HepG2 (cell line): ENCODE data around the gene HOXA4. TPM values are rescaled to one million over a fixed set of nuclear protein-coding genes. Genes with fewer than 3 reads are reported as not detected.

Experiments used
- DMTF1 ChIP-seq: sonication (generic); formaldehyde crosslinking; IDR thresholded peaks from 2 replicates; pipeline ENCODE4 v1.4.0; 2020; ENCODE audit warnings: mild to moderate bottlenecking, missing genetic modification reagents
- FOXC1 ChIP-seq: sonication (generic); formaldehyde crosslinking; IDR thresholded peaks from 2 replicates; pipeline ENCODE4 v1.8.0; 2022; ENCODE audit warnings: mild to moderate bottlenecking, missing genetic modification reagents, borderline replicate concordance
- HCFC1 ChIP-seq: fragments of 150-350 bp; IDR thresholded peaks from 2 replicates; pipeline ENCODE4 v1.6.1; 2014; ENCODE audit warnings: low read depth, low read length
- KMT2A ChIP-seq: sonication (generic); formaldehyde crosslinking; IDR thresholded peaks from 2 replicates; pipeline ENCODE4 v1.4.0; 2020; ENCODE audit warnings: missing genetic modification reagents
- PATZ1 ChIP-seq: sonication (generic); formaldehyde crosslinking; IDR thresholded peaks from 2 replicates; pipeline ENCODE4 v1.4.0; 2020; ENCODE audit warnings: missing genetic modification reagents
- PPARG ChIP-seq: conservative IDR thresholded peaks from 2 replicates; pipeline ENCODE4 v1.6.1; 2016; ENCODE audit warnings: missing biosample characterization, missing genetic modification reagents
- RELA ChIP-seq: sonication (generic); formaldehyde crosslinking; IDR thresholded peaks from 2 replicates; pipeline ENCODE4 v1.4.0; 2020; ENCODE audit warnings: missing genetic modification reagents
- SPEN ChIP-seq: sonication (generic); formaldehyde crosslinking; IDR thresholded peaks from 2 replicates; pipeline ENCODE4 v1.5.1; 2020; ENCODE audit warnings: low read depth, mild to moderate bottlenecking, missing genetic modification reagents
- ZNF274 ChIP-seq: sonication (generic); formaldehyde crosslinking; IDR thresholded peaks from 2 replicates; pipeline ENCODE4 v1.5.1; 2020; ENCODE audit warnings: mild to moderate bottlenecking, missing genetic modification reagents
- ZNF550 ChIP-seq: sonication (generic); formaldehyde crosslinking; IDR thresholded peaks from 2 replicates; pipeline ENCODE4 v1.4.0; 2020; ENCODE audit warnings: mild to moderate bottlenecking, missing genetic modification reagents, borderline replicate concordance
- polyA plus RNA-seq, 8 experiments: library from polyadenylated mRNA; depleted of rRNA in 3 of 8; stranded (reverse) in 7 of 8; unstranded in 1 of 8; fragments of >200 nt; fragmentation: Illumina TruSeq in 4 of 8; extraction: Trizol in 4 of 8; gene quantifications; 2 replicates each; pipeline versions ENCODE4 v1.2.1 to v1.2.3, GENCODE V29; 2011 to 2016; ENCODE audit warnings: low read depth in 4 of 8, missing spikeins in 1 of 8, mixed read lengths in 1 of 8; ENCODE audit not compliant: insufficient read depth in 1 of 8
- total RNA-seq, 5 experiments: library from RNA; depleted of rRNA; stranded (reverse); fragments of >200 nt; fragmentation: Illumina TruSeq; extraction: Trizol; gene quantifications; 2 replicates each; pipeline ENCODE4 v1.2.3, GENCODE V29; 2016; ENCODE audit warnings: low read depth in 1 of 5
- TF ChIP-seq, protein P1 (sequence below): sonication (generic); formaldehyde crosslinking; IDR thresholded peaks from 2 replicates; pipeline ENCODE4 v1.4.0; 2020; ENCODE audit warnings: missing genetic modification reagents
- TF ChIP-seq, protein P2 (sequence below): sonication (generic); formaldehyde crosslinking; IDR thresholded peaks from 2 replicates; pipeline ENCODE4 v1.4.0; 2020; ENCODE audit warnings: missing genetic modification reagents, mild to moderate bottlenecking, borderline replicate concordance

The HOXA4 gene
- total and polyA plus RNA-seq, 2 of the 13 experiments (the other 11 are each of a cell fraction or from before 2014, with no cell fraction given), result 2.4 to 5.4 TPM

DNA sequence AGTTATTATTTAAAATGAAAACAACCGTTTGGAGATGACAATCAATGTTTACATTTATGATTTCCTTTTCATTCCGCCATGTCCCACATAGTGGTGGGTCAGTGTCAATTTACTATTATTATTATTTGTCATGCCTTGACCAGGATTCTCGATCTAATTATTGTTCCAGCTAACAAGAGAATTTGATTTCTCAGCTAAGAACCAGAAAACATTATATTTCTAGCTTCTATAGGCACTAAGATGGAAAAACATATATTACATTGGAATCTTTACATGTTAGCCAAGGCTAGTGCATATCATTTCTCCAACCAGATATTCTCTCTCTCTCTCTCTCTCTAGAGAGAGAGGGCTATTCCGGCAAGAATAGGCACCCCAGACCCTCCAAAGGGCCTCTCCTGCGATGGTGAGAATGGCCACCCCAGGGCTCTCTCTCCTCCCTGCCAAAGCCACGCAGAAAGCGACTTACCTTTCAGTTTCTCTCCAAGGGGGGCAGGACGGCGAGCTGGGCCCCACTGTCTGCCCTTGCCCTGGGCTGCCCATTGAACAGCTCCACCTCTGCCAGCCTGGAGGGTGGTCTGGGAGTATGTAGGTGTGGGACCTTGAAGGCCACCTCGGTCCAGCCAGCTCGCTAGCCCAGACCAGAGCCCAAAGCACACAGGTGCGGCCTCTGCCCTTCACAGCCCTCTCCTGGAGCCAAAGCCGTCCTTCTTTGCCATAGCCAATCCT lies 19.4 kb upstream of the HOXA4 start (continued):
- TF ChIP-seq, protein P1, sequence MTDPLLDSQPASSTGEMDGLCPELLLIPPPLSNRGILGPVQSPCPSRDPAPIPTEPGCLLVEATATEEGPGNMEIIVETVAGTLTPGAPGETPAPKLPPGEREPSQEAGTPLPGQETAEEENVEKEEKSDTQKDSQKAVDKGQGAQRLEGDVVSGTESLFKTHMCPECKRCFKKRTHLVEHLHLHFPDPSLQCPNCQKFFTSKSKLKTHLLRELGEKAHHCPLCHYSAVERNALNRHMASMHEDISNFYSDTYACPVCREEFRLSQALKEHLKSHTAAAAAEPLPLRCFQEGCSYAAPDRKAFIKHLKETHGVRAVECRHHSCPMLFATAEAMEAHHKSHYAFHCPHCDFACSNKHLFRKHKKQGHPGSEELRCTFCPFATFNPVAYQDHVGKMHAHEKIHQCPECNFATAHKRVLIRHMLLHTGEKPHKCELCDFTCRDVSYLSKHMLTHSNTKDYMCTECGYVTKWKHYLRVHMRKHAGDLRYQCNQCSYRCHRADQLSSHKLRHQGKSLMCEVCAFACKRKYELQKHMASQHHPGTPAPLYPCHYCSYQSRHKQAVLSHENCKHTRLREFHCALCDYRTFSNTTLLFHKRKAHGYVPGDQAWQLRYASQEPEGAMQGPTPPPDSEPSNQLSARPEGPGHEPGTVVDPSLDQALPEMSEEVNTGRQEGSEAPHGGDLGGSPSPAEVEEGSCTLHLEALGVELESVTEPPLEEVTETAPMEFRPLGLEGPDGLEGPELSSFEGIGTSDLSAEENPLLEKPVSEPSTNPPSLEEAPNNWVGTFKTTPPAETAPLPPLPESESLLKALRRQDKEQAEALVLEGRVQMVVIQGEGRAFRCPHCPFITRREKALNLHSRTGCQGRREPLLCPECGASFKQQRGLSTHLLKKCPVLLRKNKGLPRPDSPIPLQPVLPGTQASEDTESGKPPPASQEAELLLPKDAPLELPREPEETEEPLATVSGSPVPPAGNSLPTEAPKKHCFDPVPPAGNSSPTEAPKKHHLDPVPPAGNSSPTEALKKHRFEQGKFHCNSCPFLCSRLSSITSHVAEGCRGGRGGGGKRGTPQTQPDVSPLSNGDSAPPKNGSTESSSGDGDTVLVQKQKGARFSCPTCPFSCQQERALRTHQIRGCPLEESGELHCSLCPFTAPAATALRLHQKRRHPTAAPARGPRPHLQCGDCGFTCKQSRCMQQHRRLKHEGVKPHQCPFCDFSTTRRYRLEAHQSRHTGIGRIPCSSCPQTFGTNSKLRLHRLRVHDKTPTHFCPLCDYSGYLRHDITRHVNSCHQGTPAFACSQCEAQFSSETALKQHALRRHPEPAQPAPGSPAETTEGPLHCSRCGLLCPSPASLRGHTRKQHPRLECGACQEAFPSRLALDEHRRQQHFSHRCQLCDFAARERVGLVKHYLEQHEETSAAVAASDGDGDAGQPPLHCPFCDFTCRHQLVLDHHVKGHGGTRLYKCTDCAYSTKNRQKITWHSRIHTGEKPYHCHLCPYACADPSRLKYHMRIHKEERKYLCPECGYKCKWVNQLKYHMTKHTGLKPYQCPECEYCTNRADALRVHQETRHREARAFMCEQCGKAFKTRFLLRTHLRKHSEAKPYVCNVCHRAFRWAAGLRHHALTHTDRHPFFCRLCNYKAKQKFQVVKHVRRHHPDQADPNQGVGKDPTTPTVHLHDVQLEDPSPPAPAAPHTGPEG, result peak; percentile 31; the same call in 1 of the 2 replicates
- TF ChIP-seq ZNF550 (CRISPR knock-in tag) (0 out of 2 replicates have a peak, but pooled peaks have one; percentile 44), PPARG (CRISPR knock-in tag) (no peak), RELA (no peak), DMTF1 (CRISPR knock-in tag) (no peak), FOXC1 (CRISPR knock-in tag) (peak; percentile 20; the same call in 1 of the 2 replicates), ZNF274 (CRISPR knock-in tag) (no peak), PATZ1 (0 out of 2 replicates have a peak, but pooled peaks have one; percentile 3), SPEN (CRISPR knock-in tag) (no peak), KMT2A (CRISPR knock-in tag) (no peak), HCFC1 (no peak)
- TF ChIP-seq, protein P2, sequence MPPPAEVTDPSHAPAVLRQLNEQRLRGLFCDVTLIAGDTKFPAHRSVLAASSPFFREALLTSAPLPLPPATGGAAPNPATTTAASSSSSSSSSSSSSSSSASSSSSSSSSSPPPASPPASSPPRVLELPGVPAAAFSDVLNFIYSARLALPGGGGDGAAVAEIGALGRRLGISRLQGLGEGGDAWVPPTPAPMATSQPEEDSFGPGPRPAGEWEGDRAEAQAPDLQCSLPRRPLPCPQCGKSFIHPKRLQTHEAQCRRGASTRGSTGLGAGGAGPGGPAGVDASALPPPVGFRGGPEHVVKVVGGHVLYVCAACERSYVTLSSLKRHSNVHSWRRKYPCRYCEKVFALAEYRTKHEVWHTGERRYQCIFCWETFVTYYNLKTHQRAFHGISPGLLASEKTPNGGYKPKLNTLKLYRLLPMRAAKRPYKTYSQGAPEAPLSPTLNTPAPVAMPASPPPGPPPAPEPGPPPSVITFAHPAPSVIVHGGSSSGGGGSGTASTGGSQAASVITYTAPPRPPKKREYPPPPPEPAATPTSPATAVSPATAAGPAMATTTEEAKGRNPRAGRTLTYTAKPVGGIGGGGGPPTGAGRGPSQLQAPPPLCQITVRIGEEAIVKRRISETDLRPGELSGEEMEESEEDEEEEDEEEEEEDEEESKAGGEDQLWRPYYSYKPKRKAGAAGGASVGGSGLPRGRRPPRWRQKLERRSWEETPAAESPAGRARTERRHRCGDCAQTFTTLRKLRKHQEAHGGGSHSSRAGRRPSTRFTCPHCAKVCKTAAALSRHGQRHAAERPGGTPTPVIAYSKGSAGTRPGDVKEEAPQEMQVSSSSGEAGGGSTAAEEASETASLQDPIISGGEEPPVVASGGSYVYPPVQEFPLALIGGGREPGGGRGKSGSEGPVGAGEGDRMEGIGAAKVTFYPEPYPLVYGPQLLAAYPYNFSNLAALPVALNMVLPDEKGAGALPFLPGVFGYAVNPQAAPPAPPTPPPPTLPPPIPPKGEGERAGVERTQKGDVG (CRISPR knock-in tag), result peak; percentile 12; the same call in 1 of the 2 replicates
